Neuronal stem cell (in vitro differentiated cells): ENCODE results near the gene HTATSF1.

Experiments used
- DNase-seq: peaks from one replicate; pipeline ENCODE4 v3.0.0-alpha.2; 2013; ENCODE audit warnings: low spot score
- H2AFZ ChIP-seq: one replicate; pipeline ENCODE4 v1.6.1; 2013; ENCODE audit warnings: mild to moderate bottlenecking, low read length, inconsistent platforms
- H2AK5ac ChIP-seq: 2 replicates; pipeline ENCODE4 v1.6.1; 2013; ENCODE audit warnings: low read depth, mild to moderate bottlenecking, inconsistent platforms, low read length, moderate library complexity, mixed read lengths
- H2BK120ac ChIP-seq: 2 replicates; pipeline ENCODE4 v1.6.1; 2013; ENCODE audit warnings: low read depth, mild to moderate bottlenecking, inconsistent platforms, low read length, moderate library complexity, mixed read lengths
- H2BK12ac ChIP-seq: one replicate; pipeline ENCODE4 v1.6.1; 2013; ENCODE audit warnings: low read length, inconsistent platforms
- H2BK15ac ChIP-seq: 2 replicates; pipeline ENCODE4 v1.6.1; 2013; ENCODE audit warnings: mild to moderate bottlenecking, low read length, inconsistent platforms, mixed read lengths
- H2BK5ac ChIP-seq: one replicate; pipeline ENCODE4 v1.6.1; 2013; ENCODE audit warnings: inconsistent platforms, mild to moderate bottlenecking, low read length, moderate library complexity
- H3K14ac ChIP-seq: one replicate; pipeline ENCODE4 v1.6.1; 2013; ENCODE audit warnings: low read length, inconsistent platforms
- H3K18ac ChIP-seq: 2 replicates; pipeline ENCODE4 v1.6.1; 2013; ENCODE audit warnings: low read length, inconsistent platforms
- H3K23ac ChIP-seq: 2 replicates; pipeline ENCODE4 v1.6.1; 2013; ENCODE audit warnings: low read depth, mild to moderate bottlenecking, mixed read lengths, low read length, inconsistent platforms; ENCODE audit not compliant: poor library complexity
- H3K27ac ChIP-seq: replicated peaks from 3 replicates; pipeline ENCODE4 v1.5.1; 2013; ENCODE audit warnings: low read length, inconsistent platforms
- H3K27me3 ChIP-seq, 3 experiments: 2 replicates each; pipeline ENCODE4 v1.6.1; 2013; ENCODE audit warnings: low read length in 3 of 3, mild to moderate bottlenecking in 2 of 3, inconsistent platforms in 1 of 3, low read depth in 1 of 3, mixed read lengths in 1 of 3, moderate library complexity in 1 of 3; ENCODE audit not compliant: control insufficient read depth in 3 of 3, insufficient read depth in 3 of 3
- H3K36me3 ChIP-seq, 2 donors: replicated peaks in 1 of 2; 2 replicates each; pipeline ENCODE4 v1.6.1; 2013; ENCODE audit warnings: low read length in 2 of 2; ENCODE audit not compliant: control insufficient read depth in 2 of 2, insufficient read depth in 2 of 2
- H3K4ac ChIP-seq: 2 replicates; pipeline ENCODE4 v1.6.1; 2013; ENCODE audit warnings: inconsistent platforms, mild to moderate bottlenecking, low read length, moderate library complexity
- H3K4me1 ChIP-seq, 2 donors: 1 replicate in 1 of 2; 2 replicates in 1 of 2; pipeline ENCODE4 v1.6.1; 2013; ENCODE audit warnings: low read length in 2 of 2, low read depth in 1 of 2; ENCODE audit not compliant: control insufficient read depth in 2 of 2, insufficient read depth in 1 of 2
- H3K4me2 ChIP-seq: one replicate; pipeline ENCODE4 v1.6.1; 2013; ENCODE audit warnings: mild to moderate bottlenecking, low read length, inconsistent platforms; ENCODE audit not compliant: insufficient read depth, poor library complexity, severe bottlenecking
- H3K4me3 ChIP-seq, 2 donors: 2 replicates each; pipeline ENCODE4 v1.5.1; 2013; ENCODE audit warnings: low read length in 2 of 2, mild to moderate bottlenecking in 2 of 2, inconsistent platforms in 1 of 2, moderate library complexity in 1 of 2
- H3K79me1 ChIP-seq: one replicate; pipeline ENCODE4 v1.6.1; 2013; ENCODE audit warnings: low read depth, mild to moderate bottlenecking, inconsistent platforms, low read length, moderate library complexity
- H3K9ac ChIP-seq: one replicate; pipeline ENCODE4 v1.6.1; 2013; ENCODE audit warnings: mild to moderate bottlenecking, low read depth, low read length, inconsistent platforms; ENCODE audit not compliant: poor library complexity
- H3K9me3 ChIP-seq, 2 donors: replicated peaks in 1 of 2; 2 replicates each; pipeline versions ENCODE3 to v1.6.1; 2013; ENCODE audit warnings: low read length in 2 of 2, mild to moderate bottlenecking in 2 of 2, inconsistent platforms in 1 of 2, low read depth in 1 of 2, mixed read lengths in 1 of 2, moderate library complexity in 1 of 2; ENCODE audit not compliant: control insufficient read depth in 2 of 2, insufficient read depth in 1 of 2
- H4K8ac ChIP-seq: one replicate; pipeline ENCODE4 v1.6.1; 2013; ENCODE audit warnings: low read depth, mild to moderate bottlenecking, inconsistent platforms, low read length, moderate library complexity
- H4K91ac ChIP-seq: one replicate; pipeline ENCODE4 v1.6.1; 2013; ENCODE audit warnings: low read length, low read depth, mild to moderate bottlenecking, inconsistent platforms; ENCODE audit not compliant: poor library complexity
- WGBS, 2 donors: extraction: QIAGEN DNeasy Blood & Tissue Kit; methylation state at CpG; one replicate each; pipeline ENCODE4 v1.1.7; 2013; ENCODE audit warnings: missing lambda C conversion rate in 2 of 2, mixed read lengths in 1 of 2; ENCODE audit not compliant: insufficient read length in 2 of 2, insufficient replicate concordance in 1 of 2; ENCODE audit errors: extremely low coverage in 2 of 2; 5-methylcytosine and 5-hydroxymethylcytosine counted together

HTATSF1 gene

DNA sequence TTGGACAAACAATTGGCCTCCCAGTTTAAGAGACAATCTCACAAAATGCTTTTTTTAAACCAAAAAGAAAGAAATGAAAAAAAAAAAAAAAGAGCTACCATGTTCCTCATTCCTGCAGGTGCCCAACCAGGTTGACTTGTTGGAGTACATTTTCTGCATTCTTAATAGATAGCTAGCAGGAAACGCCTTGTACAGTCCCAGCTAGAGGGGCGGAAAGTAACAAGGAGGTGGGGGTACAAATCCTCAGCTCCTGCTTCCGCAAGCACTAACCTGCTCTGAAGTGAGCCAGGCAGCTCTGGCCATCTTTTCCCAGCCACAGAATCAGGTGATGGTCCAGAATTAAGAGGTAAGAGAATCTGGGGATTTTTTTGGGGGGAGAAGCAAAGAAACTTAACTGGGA is 34.6 kb downstream of the HTATSF1 start, which contains the start of gene VGLL1:
Gene VGLL1, plus strand, starts transcription at position 265 of the 400 bp plus-strand sequence. CDS start 3,806 bp downstream, outside the sequence.
- Histone ChIP-seq H3K36me3 (no peaks in the 10 kb centered on the region), H4K8ac (no peak within 1 kb of the TSS), H3K18ac (no peak within 1 kb of the TSS), H3K27me3 (peaks cover 0 to 30% (median 0%) of the 10 kb centered on the region in 3 experiments), H3K79me1 (no peaks in the 10 kb centered on the region), H3K9ac (no peak within 1 kb of the TSS), H3K9me3 (no peaks in the 10 kb centered on the region), H3K4me3 (no peak within 1 kb of the TSS), H4K91ac (no peak within 1 kb of the TSS), H2BK15ac (no peak within 1 kb of the TSS), H2AK5ac (no peak within 1 kb of the TSS), H2AFZ (no peak within 1 kb of the TSS), H3K23ac (no peak within 1 kb of the TSS), H3K4ac (no peak within 1 kb of the TSS), H2BK5ac (no peak within 1 kb of the TSS), H2BK12ac (no peak within 1 kb of the TSS), H2BK120ac (no peak within 1 kb of the TSS), H3K27ac (no peak within 1 kb of the TSS), H3K14ac (no peak within 1 kb of the TSS), H3K4me1 (no peaks in the 10 kb centered on the region), H3K4me2 (no peak within 1 kb of the TSS)
- no CpG with 5 or more reads among the region's 3 CpGs for WGBS, 2 donors
- DNase-seq: no peak

DNA sequence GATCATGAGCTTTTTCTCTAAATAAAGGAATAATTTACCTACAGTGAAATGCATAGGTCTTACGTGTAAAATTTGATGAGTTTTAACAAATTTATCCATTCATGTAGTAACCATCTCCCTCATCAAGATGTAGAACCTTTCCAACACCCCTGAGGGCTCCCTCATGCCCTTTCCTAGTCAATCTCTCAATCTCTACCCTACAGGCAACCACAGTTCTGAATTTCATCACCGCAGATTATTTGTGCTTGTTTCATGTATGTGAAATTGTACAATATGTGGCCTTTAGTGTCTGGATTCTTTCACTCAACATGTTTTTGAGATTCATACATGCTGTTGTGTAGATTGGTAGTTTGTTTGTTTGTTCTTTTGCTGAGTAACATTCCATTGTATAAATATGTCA is 36.7 kb downstream of the HTATSF1 start:
- Histone ChIP-seq H2BK120ac (no peak overlapping the region), H2AK5ac (no peak overlapping the region), H3K79me1 (no peaks in the 10 kb centered on the region), H2AFZ (no peak overlapping the region), H3K4me3 (no peak overlapping the region), H3K36me3 (no peaks in the 10 kb centered on the region), H2BK5ac (no peak overlapping the region), H3K9ac (no peak overlapping the region), H2BK12ac (no peak overlapping the region), H3K27ac (no peak overlapping the region), H3K14ac (no peak overlapping the region), H3K4ac (no peak overlapping the region), H3K4me1 (no peaks in the 10 kb centered on the region), H3K4me2 (no peak overlapping the region), H4K91ac (no peak overlapping the region), H3K23ac (no peak overlapping the region), H2BK15ac (no peak overlapping the region), H4K8ac (no peak overlapping the region), H3K9me3 (no peaks in the 10 kb centered on the region), H3K18ac (no peak overlapping the region), H3K27me3 (peaks cover 0 to 22% (median 0%) of the 10 kb centered on the region in 3 experiments)
- no CpG with 5 or more reads among the region's 2 CpGs for WGBS, 2 donors
- DNase-seq: no peak

DNA sequence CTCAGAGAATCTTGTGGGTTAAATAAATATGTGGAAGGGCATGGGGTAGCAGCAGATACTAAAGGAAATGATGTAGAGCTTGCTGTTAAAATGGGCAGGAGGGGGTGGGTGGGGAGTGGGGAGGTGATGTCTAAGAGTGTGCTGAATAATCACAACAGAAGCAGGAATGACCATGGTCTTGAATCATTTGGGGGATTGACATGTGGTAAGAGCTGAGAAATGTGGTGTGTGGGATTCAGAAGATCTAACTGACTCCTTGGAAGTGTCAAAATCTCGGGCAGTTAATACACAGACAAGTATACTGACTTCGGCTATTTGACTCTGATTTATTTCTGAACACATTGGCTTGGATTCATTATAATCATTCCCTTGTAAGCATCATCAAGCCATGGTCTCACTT is 41.4 kb downstream of the HTATSF1 start:
- H2AK5ac ChIP-seq: no peak overlapping the region
- H2BK15ac ChIP-seq: no peak overlapping the region
- no peaks in the 10 kb centered on the region for H3K4me1 ChIP-seq
- no peak overlapping the region for H2BK12ac ChIP-seq
- no peak overlapping the region for H2BK120ac ChIP-seq
- no peak overlapping the region for H4K8ac ChIP-seq
- H3K4me3 ChIP-seq: no peak overlapping the region
- no peak overlapping the region for H3K27ac ChIP-seq
- no peak overlapping the region for H3K23ac ChIP-seq
- WGBS, 2 donors: no CpG with 5 or more reads among the region's 2 CpGs
- no peak overlapping the region for H2AFZ ChIP-seq
- H3K14ac ChIP-seq: no peak overlapping the region
- H3K4me2 ChIP-seq: no peak overlapping the region
- no peaks in the 10 kb centered on the region for H3K79me1 ChIP-seq
- no peak overlapping the region for H3K4ac ChIP-seq
- H2BK5ac ChIP-seq: no peak overlapping the region
- DNase-seq: no peak
- no peaks in the 10 kb centered on the region for H3K36me3 ChIP-seq
- no peak overlapping the region for H4K91ac ChIP-seq
- no peaks in the 10 kb centered on the region for H3K9me3 ChIP-seq
- no peak overlapping the region for H3K9ac ChIP-seq
- no peak overlapping the region for H3K18ac ChIP-seq
- peaks cover 0 to 25% (median 0%) of the 10 kb centered on the region in 3 experiments for H3K27me3 ChIP-seq

DNA sequence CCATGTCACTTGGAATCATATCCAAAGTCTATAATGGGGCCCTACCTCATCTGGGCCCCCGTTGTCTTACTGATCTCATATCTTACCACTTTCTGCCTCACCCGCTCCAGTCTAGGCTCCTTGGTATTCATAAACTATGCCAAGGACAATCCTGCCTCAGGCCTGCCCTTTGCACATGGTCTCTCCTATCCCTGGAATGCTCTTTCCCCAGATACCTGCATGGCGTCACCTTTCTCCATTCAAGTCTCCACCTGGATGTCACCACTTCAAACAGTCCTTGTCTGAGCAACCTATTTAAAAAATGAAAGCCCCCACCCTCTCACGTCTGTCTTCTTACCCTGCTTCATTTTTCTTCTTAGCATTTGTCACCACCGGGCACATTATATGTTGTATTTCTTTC is 42.8 kb downstream of the HTATSF1 start:
- Histone ChIP-seq H3K4me1 (no peaks in the 10 kb centered on the region), H2AK5ac (no peak overlapping the region), H3K36me3 (no peaks in the 10 kb centered on the region), H3K9me3 (no peaks in the 10 kb centered on the region), H3K18ac (no peak overlapping the region), H3K4me2 (no peak overlapping the region), H3K4ac (no peak overlapping the region), H3K4me3 (no peak overlapping the region), H2BK120ac (no peak overlapping the region), H2BK5ac (no peak overlapping the region), H2AFZ (no peak overlapping the region), H3K27ac (no peak overlapping the region), H3K23ac (no peak overlapping the region), H2BK15ac (no peak overlapping the region), H3K9ac (no peak overlapping the region), H3K14ac (no peak overlapping the region), H3K79me1 (no peaks in the 10 kb centered on the region), H2BK12ac (no peak overlapping the region), H4K91ac (no peak overlapping the region), H4K8ac (no peak overlapping the region), H3K27me3 (peaks cover 0 to 14% (median 0%) of the 10 kb centered on the region in 3 experiments)
- no CpG with 5 or more reads among the region's 5 CpGs for WGBS, 2 donors
- no peak for DNase-seq
